Omental fat pad (tissue), 4 donors: Measurements from ENCODE around the gene RARRES1. TPM values are rescaled to one million over a fixed set of nuclear protein-coding genes. Genes with fewer than 3 reads are reported as not detected.

Experiments used
- ATAC-seq: fragments of 150-250 bp; one replicate; pipeline ENCODE4 v1.9.1; 2016; ENCODE audit warnings: mild to moderate bottlenecking, moderate library complexity; ENCODE audit not compliant: low FRiP score
- DNase-seq: peaks from one replicate; pipeline ENCODE4 v3.0.0-alpha.2; 2019; ENCODE audit warnings: low spot score
- CTCF ChIP-seq, 3 donors: fragments of 450-650 bp; IDR thresholded peaks; one replicate each; pipeline ENCODE4 v1.5.1; 2016 to 2017; ENCODE audit warnings: antibody characterized with exemption in 3 of 3, mild to moderate bottlenecking in 3 of 3, moderate library complexity in 2 of 3
- total RNA-seq, 4 donors: library from RNA; depleted of rRNA; stranded (reverse); fragments of >200 nt; gene quantifications; one replicate each; pipeline ENCODE4 v1.1.0, GENCODE V29; 2016

RARRES1 gene
- total RNA-seq, 4 donors from 2014 or later = 16.1 to 691 (median 335) TPM

GRCh38 chr3:158775426-158776410 lies 43.5 kb upstream of the RARRES1 start:
- ATAC-seq = no peak
- DNase-seq = no peak
- TF ChIP-seq CTCF (IDR thresholded peaks at IDR 0.05) = no peak

GRCh38 chr3:158774965-158775364 lies 42.7 kb upstream of the RARRES1 start:
- ATAC-seq = no peak
- DNase-seq = no peak
- TF ChIP-seq CTCF (IDR thresholded peaks at IDR 0.05) = no peak

- ATAC-seq (peak; percentile 83), DNase-seq (no peak)
- no peak for TF ChIP-seq CTCF (IDR thresholded peaks at IDR 0.05)
Observed at GRCh38 chr3:158773845-158774830, 41.9 kb upstream of the RARRES1 start.

GRCh38 chr3:158773166-158773565 lies 40.9 kb upstream of the RARRES1 start:
- ATAC-seq (no peak), DNase-seq (no peak)
- TF ChIP-seq CTCF (IDR thresholded peaks at IDR 0.05) = no peak

GRCh38 chr3:158771982-158772381 lies 39.7 kb upstream of the RARRES1 start:
- no peak for ATAC-seq
- no peak for TF ChIP-seq CTCF (IDR thresholded peaks at IDR 0.05)
- no peak for DNase-seq

- DNase-seq (no peak), ATAC-seq (no peak)
- no peak for TF ChIP-seq CTCF (IDR thresholded peaks at IDR 0.05)
Observed at GRCh38 chr3:158771577-158771976, 39.3 kb upstream of the RARRES1 start.
